ENCODE data around the gene MAGI2.

MAGI2 gene

DNA sequence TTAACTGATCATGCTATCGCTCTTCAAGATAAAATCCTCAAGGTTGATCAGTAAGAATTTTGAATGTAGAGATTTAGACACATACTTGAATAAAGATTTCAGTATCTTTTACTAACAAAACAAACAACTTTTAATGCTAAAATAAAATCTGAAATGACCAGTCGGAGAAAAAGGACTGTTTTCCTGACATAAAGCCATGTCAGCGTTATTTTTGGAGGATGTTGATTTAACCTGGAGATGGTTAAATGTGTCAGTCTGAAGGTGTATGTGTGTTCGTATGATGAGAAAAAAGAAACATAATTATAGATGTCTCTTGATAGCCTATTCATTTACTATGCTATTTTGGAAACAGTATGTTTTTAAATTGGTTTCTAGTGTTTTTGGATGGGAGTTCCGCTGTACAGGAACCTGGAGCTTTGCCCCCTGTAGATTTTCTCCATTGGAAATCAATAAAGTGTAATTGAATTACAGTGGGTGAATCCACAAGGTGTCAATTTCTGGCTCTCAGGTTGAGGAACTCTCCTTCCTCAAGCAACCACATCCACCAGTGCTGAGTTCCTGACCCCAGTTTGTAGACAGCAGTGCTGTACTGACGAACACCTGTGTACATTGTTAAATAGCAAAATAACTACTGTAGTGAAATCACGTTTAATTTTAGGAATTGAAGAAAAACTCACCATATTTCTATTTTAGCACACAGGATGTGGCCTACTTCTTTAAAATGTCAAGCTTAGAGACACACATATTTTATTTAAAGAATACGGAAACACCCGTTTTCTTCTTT is 670.1 kb downstream of the MAGI2 start:
- DNase-seq (ENCODE audit: low read depth): no peak

DNA sequence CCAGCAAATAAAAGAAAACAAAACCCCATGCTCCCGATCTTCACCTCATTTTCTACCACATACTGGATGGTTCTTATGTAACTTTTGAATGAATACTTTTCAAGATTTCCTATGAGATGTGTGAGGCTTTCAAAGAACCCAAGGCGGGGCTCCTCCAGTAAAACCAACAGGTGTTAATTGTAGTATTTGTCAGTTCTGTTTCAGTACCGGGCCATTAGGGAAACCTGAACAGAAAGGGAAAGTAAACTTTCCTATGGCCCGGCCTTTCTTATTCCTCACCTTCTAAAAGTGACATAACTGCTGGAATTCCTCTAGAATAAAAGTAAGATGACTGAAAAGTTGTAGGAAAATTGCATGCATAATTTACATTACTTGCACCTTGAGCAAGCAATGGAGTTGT is 672.9 kb downstream of the MAGI2 start:
- no peak for DNase-seq (ENCODE audit: low read depth)

DNA sequence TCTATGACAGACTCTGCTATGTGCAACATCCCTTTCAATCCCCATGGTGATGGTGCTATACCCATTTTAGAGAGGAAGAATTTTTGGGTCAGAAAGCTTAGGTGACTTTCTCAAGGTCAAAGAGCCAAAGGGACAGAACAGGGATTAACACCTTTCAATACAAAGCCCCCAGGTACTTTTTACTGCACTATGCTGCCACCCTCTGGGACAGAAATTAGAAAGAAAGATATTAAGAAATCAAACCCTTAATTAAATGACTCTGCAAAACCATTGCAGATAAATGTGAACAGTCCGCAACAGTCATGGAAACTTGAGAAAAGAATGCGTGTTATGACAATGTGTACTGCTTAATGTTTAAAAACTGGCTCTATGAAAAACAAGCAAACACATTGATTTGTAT is 673.7 kb downstream of the MAGI2 start:
- DNase-seq (ENCODE audit: low read depth): no peak

DNA sequence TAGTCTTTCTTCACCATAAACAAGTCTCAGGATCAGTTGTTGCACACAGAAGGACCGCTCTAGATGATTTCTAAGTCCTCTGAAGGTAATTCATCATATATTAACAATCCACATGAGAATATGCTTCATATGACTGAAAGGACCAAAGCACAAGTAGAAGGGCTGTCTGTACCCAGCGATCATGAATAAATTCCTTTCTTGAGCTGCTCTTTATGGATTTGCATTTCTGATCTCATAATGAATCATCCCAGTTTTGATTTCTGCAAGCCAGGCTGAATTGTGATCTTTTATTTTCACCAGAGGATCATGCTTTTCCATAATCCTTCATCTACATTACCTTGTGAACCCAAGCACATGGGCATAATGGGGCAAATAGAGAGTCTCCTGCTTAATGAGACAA is 675.6 kb downstream of the MAGI2 start:
- DNase-seq (ENCODE audit: low read depth): no peak

- peak; percentile 9 for DNase-seq (ENCODE audit: low read depth)
These were observed 682.8 kb downstream of the MAGI2 start for GRCh38 chr7:78770422-78771410.

GRCh38 chr7:78769481-78770101 is 683.9 kb downstream of the MAGI2 start:
- DNase-seq (ENCODE audit: low read depth): no peak

- no peak for DNase-seq (ENCODE audit: low read depth)
These were observed 684.6 kb downstream of the MAGI2 start for GRCh38 chr7:78768859-78769258.

DNA sequence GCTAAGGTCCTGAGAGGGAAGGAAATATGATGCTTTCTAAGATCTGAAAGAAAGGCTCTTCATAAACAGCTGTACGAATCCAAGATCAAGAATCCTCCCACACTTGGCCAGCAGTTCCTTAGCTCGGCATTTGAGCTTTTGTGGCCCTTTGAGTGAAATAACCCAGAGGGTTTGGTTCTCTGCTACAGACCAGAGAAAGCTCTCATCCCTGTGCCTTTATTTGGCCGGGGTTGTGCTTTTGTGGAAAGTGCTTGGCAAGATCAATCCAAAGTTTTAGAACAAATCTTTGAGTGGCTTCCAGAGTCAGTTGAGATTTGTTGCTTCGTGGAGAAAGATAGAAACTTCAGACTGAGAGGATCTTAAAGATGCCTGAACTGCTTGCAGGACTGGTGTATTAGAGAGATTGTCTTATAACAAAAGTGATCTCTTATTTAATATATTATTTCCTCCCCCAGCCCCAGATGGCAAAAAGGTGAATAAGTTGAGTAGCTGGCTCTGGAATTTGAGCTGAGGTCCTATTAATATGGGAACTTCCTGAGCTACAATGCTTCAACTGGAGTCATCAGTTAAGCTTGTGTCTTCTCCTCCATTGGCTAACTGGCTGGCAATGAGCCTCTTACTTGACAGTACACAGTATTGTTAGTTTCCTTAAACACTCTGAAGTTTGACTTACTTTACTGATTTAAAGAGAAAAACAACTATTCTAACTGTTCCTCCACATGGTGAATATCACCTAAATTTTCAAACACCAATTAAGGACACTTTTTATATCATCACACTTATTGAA is 687.3 kb downstream of the MAGI2 start:
- DNase-seq (ENCODE audit: low read depth): no peak

GRCh38 chr7:78764571-78764970 is 688.9 kb downstream of the MAGI2 start:
- DNase-seq (ENCODE audit: low read depth): no peak

DNA sequence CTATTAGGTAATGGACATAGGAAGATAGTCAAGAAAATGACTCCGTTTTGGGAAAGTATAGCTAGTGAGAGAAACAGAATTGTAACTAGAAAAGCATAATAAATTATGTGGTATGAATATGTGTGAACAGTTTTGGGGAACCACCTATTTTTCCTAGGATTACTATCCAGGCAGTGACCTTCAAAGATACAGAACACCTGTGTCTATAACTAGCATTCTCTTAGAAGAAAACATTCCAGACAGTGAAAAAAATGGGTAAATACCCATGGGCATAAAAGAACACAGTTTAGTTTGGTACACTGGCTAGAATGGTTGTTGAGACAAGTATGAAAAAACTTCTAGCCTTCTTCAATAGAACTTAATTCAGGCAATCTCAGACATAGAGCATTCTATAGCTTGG is 690.8 kb downstream of the MAGI2 start:
- no peak for DNase-seq (ENCODE audit: low read depth)

DNA sequence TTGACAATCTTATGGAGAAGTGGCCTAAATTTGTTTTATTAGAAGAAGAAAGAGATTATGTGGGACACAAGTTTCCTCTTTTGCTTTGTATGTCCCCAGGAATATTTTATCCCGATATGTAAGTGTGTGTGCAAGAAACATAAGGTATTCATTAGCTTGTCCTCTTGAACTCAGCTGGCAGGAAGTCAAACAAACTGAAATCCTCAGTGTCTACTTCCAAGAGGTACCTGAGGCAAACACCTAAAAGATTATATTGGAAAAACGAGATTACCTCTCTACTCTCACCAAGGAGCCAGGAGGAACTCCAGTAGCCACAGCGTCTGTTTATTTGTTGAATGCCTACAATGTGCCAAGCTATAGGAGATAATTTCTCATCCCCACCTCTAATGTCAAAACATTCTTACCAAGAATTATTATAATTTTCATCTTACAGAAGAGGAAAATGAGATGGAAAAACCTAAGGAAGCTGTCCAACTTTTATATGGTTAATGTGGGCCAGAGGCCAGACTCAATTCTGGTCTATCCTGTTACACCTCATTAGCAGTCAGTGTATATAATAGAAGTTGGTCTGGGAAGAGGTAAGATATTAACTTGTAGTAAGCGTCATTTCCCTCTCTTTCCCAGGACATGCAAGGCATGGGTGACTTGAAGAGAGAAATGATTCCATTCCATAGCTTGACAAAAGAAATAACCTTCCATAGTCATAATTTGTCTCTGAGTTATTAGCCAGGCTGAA is 692.7 kb downstream of the MAGI2 start:
- no peak for DNase-seq (ENCODE audit: low read depth)

GRCh38 chr7:78752554-78752953 is 700.9 kb downstream of the MAGI2 start:
- no peak for DNase-seq (ENCODE audit: low read depth)

DNA sequence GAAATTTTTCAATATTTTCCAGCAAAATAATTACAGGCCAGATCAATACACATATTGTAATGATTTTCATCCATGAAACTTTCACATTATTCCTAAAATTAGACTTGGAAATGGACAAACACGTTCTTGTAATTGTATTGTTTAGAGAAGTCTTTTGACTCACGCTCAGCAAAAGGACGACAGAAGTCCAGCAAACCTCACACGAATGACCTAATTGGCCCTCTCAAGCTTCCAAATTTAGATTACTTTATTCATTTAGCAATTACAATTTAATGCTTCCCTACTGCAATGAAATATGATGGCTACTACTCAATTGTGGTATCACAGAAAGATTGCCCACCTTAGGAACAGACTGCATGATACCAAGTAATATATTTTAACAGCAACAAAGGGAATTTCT is 702.2 kb downstream of the MAGI2 start:
- DNase-seq (ENCODE audit: low read depth): no peak

DNA sequence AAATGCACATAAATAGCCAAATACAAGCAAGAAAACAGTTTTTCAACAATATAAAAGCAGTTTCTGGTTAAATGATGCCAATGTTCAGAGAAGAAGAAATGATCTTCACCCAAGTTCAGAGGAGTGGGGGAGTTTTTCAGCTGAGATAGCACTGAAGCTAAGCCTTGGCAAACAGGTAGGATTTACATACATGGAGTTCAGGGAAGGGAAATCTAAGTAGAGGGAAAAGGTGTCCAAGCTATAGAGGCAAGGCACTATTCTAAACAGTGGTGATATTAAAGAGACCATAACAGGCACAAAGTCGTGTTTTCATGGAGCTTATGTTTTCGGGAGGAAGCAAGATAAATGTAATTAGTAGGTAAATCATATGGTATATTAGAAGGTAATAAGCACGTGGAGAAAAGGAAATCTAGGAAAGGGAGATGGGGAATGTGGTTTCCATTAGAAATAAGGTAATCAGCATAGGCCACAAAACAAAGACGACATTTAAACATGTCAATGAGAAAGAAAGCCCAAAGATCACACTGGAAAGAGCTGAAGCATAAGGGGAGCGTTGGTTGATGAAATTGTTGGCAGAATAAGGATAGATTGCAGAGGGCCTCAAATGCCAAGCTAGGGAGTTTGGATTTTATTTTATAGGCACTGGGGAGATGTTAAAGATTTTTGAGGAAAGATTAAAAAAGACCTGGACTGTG is 704.3 kb downstream of the MAGI2 start:
- DNase-seq (ENCODE audit: low read depth): no peak

- no peak for DNase-seq (ENCODE audit: low read depth)
These were observed 705.9 kb downstream of the MAGI2 start for GRCh38 chr7:78747592-78747991.

GRCh38 chr7:78746301-78746700 is 707.2 kb downstream of the MAGI2 start:
- no peak for DNase-seq (ENCODE audit: low read depth)

- DNase-seq (ENCODE audit: low read depth): no peak
These were observed 710.8 kb downstream of the MAGI2 start for GRCh38 chr7:78742694-78743093.

- DNase-seq (ENCODE audit: low read depth): no peak
These were observed 716.9 kb downstream of the MAGI2 start for GRCh38 chr7:78736548-78736947.

- DNase-seq (ENCODE audit: low read depth): peak; percentile 3
These were observed 718.8 kb downstream of the MAGI2 start for GRCh38 chr7:78734626-78735025.

DNA sequence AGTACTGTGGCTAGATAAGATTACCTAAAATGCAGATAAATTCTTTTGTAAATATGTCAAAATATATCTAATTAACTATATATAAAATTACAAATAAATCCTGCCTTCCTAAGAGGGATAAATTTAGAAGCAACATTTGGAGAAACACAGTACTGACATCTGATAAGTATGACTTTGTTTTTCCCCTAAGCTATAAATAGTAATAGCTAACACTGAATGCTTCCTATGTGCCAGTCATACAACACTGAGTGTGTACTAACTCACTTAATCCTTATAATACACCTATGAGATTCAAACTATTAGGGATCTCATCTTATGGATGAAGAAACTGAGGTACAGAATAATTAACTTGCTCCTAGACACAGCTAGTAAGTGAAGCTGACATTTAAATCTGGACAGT is 733.4 kb downstream of the MAGI2 start:
- DNase-seq (ENCODE audit: low read depth): no peak

GRCh38 chr7:78718212-78718611 is 735.3 kb downstream of the MAGI2 start:
- no peak for DNase-seq (ENCODE audit: low read depth)
